ENCODE measurements around the gene ABCA9. TPM values are rescaled to one million over a fixed set of nuclear protein-coding genes. Genes with fewer than 3 reads are reported as not detected.
"Not testable (repeated sequence)": the region's sequence is repeated elsewhere in the genome, so short reads cannot be mapped to it uniquely, and the experiment has no call there.

Gene ABCA9
- polyA plus RNA-seq, 4 donors, result 2.0 to 2.9 (median 2.7) TPM

DNA sequence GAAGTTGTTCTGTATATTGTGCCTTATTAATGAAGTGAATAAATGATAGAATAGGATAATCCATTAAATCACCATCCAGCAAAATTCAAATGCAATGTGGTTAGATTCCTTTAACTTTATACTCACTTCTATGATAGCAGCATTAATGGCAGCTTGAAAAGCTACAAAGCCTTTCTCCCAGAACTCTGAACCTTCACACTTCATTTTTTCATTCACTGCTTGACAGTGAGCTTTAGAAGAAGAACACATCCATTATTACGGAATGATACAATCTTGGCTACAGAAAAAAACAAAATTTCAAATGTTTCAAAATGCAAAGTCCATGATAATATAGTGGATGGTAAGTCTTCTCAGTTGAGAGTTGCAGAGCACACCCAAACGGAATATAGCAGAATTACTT lies 16.4 kb downstream of the ABCA9 start:
- no peak for DNase-seq (ENCODE audit: low read depth in 4 of 4, low spot score in 3 of 4)

DNA sequence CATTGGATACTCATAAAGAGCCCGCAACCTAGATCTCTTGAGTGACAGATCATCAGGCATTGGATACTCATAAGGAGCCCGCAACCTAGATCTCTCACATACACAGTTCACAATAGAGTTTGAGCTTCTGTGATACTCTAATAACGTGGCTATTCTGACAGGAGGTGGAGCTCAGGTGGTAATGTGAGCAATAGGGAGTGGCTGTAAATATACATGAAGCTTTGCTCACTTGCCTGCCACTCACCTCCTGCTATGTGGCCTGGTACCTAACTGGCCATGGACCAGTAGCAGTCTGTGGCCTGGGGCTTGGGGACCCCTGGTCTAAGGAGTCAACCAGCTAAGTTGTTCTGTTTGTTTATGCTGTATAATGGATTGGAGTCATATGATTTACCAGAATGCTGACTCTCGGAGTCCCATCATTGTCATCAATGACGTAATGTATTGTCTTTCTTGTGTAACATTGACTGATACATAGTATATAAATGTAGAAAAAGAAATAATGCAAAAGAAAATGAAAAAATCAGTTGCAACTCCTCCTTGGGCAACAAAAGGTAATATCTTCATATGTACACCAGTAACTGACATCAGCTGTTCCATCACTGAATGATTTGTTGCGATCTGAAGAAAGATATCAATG lies 17.5 kb downstream of the ABCA9 start:
- no peak for DNase-seq (ENCODE audit: low read depth in 4 of 4, low spot score in 3 of 4)

DNA sequence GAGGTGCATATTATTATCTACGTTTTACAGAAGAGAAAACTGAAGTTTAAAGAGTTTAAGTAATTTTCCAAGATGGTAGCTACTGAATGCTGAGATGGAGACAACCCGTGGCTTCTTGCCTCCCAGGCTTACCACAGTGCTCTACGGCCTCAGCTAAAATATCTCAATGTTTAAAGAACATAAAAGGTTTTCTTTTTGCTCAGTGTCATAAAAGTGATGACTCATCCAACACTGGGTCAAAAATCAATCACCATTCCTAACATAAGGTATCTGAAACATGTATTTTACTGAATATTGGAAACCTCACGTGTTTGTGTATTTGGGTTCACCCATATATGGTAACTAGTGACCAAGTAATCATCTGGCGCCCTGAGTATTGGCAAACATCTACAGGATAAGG lies 18.4 kb downstream of the ABCA9 start:
- DNase-seq (ENCODE audit: low read depth in 4 of 4, low spot score in 3 of 4), result no peak

DNA sequence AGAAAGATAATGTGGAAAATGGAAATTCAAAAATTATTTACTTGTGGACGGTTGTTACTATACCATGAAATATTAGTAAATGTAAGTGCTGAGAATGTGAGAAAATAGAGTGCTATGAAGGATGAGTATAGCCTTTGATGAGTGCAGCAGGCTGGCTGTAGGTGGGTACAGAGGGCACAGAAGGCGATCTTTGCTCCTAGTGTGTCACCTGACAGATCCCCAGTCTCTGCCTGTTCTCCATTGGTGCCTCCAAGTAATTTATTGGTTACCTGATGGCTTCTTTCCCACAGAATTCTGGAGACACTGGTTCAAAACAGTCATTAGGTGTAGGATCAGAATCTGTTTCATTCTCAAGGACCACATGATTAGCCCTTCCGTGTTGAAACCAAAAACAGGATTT lies 28.9 kb downstream of the ABCA9 start:
- no peak for DNase-seq (ENCODE audit: low read depth in 4 of 4, low spot score in 3 of 4)

DNA sequence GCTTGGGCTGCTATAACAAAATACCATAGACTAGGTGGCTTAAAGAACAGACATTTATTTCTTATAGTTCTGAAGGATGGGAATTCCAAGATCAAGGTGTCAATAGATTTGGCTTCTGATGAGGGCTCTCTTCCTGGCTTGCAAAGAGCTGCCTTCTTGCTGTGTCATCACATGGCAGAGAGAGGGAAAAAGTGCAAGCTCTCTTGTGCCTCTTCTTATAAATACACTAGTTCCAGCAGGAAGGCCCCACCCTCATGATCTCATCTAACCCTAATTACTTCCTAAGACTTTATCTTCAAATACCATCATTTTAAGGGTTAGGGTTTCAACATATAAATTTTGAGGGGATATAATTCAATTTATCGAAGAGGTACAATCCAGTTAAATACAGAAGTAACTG lies 30.6 kb downstream of the ABCA9 start:
- no peak for DNase-seq (ENCODE audit: low read depth in 4 of 4, low spot score in 3 of 4)

GRCh38 chr17:69018687-69019086 lies 42.0 kb downstream of the ABCA9 start:
- no peak for DNase-seq (ENCODE audit: low read depth in 4 of 4, low spot score in 3 of 4)

DNA sequence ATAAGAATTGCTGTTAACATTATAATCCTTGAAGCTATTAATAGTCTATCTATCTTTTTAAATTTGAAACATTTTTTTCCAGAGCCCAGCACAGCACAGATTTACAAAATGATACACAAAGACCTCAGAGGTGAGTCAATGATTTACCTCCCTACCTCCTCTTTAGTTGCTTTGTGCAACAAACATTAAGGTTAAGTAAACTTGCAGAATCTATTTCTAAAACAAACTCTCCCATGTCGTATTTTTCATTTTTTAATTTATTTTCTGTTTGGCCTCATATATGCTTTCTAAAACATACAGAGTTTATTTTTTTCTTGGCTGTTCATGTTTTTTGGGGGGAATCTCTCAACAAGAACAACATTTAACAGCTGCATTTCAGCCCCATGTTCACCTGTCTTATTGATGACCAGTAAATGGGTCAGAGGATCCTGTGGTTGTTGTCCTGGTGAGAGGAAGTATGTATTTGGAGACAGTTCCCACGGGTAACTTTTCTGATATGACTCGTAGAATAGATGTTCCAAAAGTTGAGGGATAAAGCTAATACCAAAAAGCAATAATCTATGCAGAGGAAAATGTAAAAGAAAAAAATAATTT lies 42.6 kb downstream of the ABCA9 start:
- no peak for DNase-seq (ENCODE audit: low read depth in 4 of 4, low spot score in 3 of 4)

DNA sequence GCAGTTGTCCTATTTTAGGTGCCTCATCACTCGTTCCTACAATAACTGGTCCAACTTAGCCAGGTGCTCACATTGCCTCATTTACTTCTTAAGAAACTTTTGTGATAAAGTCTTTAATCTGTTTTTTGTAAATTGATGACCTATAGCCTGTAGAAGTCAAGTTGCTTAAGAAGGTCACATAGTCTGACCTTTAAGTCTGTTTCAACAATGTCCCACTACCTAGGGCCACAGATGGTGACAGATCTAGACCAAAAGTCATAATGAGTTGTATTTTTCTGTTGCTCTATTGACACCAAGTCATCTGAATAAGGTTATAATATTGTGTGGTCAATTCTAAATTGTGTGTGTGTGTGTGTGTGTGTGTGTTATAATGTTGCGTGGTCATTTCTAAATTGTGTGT lies 45.1 kb downstream of the ABCA9 start:
- no peak for DNase-seq (ENCODE audit: low read depth in 4 of 4, low spot score in 3 of 4)

DNA sequence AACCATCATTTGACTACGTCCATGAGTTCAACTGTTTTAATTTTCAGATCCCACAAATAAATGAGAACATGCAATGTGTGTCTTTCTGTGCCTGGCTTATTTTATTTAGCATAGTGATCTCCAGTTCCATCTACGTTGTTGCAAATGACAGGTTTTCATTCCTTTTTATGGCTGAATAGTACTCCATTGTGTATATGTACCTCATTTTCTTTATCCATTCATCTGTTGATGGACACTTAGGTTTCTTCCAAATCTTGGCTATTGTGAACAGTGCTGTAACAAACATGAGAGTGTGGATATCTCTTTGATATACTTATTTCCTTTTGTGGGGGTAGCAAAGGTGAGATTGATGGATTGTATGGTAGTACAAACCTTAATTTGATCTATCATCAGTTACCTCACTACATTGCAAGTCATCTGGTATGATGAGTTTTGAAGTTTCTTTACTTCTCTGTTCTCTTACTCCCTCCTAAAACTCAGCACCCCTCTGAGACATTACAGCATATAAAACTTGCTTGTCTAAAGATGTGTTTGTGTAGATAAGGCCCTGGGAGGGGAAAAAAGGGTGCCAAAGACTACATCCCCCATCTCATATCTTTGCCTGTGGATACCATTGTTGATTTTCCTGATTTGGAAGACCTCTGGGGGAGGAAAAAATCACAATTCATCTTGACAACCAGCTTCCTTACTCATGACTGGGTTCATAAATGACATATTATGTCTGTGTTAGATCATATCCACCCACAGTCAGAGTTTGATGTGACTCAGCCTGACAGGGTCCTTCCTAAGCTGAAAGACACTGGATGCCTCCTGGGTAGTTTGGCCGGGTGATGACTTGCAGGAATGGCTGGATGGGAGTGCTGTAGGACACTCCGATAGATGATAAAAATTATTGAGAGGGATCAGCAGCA lies 47.6 kb downstream of the ABCA9 start:
- no peak for DNase-seq (ENCODE audit: low read depth in 4 of 4, low spot score in 3 of 4)

- DNase-seq (ENCODE audit: low read depth in 4 of 4, low spot score in 3 of 4), result no peak
Observed at GRCh38 chr17:69009930-69010329, 50.8 kb downstream of the ABCA9 start.

DNA sequence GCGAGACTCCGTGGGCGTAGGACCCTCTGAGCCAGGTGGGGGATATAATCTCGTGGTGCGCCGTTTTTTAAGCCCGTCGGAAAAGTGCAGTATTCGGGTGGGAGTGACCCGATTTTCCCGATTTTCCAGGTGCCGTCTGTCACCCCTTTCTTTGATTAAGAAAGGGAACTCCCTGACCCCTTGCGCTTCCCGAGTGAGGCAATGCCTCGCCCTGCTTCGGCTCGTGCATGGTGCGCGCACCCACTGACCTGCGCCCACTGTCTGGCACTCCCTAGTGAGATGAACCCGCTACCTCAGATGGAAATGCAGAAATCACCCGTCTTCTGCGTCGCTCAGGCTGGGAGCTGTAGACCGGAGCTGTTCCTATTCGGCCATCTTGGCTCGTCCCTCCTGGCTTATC lies 56.0 kb downstream of the ABCA9 start:
- DNase-seq (ENCODE audit: low read depth in 4 of 4, low spot score in 3 of 4), result not testable (repeated sequence)

DNA sequence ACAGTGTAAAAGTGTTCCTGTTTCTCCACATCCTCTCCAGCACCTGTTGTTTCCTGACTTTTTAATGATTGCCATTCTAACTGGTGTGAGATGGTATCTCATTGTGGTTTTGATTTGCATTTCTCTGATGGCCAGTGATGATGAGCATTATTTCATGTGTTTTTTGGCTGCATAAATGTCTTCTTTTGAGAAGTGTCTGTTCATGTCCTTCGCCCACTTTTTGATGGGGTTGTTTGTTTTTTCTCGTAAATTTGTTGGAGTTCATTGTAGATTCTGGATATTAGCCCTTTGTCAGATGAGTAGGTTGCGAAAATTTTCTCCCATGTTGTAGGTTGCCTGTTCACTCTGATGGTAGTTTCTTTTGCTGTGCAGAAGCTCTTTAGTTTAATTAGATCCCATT lies 61.0 kb downstream of the ABCA9 start:
- DNase-seq (ENCODE audit: low read depth in 4 of 4, low spot score in 3 of 4), result not testable (repeated sequence)

DNA sequence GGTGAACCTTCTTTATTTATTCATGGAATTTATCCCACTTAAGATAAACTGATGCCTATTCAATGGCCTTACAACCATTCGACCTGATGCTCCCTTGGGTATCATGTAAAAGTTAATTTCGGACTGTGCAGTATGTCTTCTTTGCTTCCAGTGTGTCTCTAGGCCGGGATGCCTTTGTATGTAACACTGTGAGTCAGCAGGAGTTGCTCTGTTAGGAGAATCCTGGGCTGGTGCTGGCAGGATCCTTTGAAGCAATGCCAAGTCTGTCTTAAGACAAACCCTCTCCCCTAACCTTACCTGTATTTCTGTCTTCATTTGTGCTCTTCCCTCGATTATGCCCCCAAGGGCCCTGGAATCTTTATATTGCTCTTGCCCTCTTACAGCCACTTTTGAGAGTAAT lies 67.6 kb downstream of the ABCA9 start:
- no peak for DNase-seq (ENCODE audit: low read depth in 4 of 4, low spot score in 3 of 4)

DNA sequence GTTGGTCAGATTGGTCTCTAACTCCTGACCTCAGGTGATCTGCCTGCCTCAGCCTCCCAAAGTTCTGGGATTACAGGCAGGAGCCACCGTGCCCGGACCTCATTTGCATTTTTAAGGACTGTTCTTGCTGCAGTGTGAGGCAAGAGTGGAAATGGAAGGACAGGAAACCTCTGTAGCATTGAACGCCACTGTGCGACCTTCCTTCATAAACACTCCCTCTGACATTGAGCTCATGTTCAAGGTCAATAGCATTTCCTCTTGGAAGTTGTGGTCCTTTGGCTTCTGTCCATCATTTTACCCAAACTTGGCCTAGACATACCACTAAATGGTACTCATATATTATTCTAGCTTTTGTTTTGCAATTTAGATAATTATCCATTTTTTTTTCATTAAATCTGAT lies 72.8 kb downstream of the ABCA9 start:
- no peak for DNase-seq (ENCODE audit: low read depth in 4 of 4, low spot score in 3 of 4)

- DNase-seq (ENCODE audit: low read depth in 4 of 4, low spot score in 3 of 4), result peak in 3 of 4 donors; percentile 22 to 41 (median 35)
Observed at GRCh38 chr17:68981288-68981687, 79.4 kb downstream of the ABCA9 start.

DNA sequence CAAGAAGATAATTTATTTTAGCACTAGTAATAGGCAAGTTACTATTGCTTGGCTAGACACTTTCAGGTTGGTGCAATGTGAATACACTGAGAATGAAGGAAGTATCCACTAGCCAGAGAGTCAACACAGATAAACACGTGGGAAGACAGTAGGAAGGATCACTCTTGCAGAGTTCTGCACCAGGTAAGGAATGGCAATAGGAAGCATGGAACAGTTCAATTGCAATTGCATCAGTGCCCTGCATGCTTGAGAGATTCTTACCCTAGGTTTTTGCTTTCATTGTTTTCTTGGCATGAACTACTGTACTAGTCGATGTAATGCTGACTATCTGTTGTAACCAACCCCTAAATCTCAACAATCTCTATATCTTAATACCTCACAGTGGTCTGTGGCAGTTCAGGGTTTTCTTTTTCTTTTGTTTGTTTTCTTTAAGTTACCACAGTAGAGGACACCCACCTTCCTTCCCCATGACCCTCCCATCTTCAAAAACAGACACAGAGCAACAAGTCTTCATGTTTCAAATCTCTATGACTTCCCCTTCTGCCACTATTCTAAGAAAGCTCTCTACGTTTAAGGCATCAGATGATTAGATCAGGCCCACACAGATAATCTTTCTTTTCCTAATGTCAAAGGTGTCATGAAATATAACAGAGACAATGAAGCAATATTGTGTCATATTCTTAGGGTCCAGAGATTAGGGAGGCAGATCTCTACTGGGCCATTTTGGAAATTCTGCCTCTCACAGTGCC lies 87.5 kb downstream of the ABCA9 start:
- no peak for DNase-seq (ENCODE audit: low read depth in 4 of 4, low spot score in 3 of 4)

- no peak for DNase-seq (ENCODE audit: low read depth in 4 of 4, low spot score in 3 of 4)
Observed at GRCh38 chr17:68972119-68972704, 88.5 kb downstream of the ABCA9 start.

DNA sequence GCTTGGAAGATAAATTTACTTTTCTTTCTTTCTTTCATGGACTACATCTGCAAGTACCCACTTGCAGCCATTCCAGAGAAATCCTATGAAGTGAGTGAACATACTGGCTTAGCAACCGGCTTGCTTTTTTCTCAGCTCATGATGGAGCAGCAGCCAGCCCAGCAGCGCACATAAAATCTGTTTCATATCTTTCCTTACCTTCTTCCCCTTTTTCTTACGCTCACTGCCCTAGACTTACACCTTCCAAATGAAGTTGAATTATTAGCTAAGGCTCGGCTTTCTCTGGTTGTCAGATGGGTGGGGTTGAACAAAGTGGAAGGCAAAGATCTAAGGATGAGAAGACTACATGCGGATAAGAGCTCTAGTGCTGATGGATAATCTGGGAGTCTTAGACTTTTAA lies 91.6 kb downstream of the ABCA9 start:
- no peak for DNase-seq (ENCODE audit: low read depth in 4 of 4, low spot score in 3 of 4)

DNA sequence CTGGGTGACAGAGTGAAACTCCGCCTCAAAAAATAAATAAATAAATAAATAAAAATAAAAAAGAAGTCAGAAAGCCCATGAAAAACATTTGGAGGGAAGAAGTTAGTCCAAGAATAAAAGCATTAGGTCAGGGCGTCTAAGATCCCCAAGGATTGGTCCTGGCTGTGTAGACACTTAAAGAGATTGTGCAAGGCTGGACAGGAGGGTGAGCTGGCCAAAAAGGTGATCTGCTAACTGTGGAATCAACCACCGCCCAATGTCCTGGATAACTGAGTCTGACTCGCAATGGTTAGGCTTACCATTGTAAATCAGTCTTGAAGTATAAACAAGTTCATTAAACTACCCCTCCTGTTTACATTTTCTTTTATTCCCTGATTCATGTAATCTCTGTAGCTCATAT lies 96.8 kb downstream of the ABCA9 start:
- no peak for DNase-seq (ENCODE audit: low read depth in 4 of 4, low spot score in 3 of 4)

DNA sequence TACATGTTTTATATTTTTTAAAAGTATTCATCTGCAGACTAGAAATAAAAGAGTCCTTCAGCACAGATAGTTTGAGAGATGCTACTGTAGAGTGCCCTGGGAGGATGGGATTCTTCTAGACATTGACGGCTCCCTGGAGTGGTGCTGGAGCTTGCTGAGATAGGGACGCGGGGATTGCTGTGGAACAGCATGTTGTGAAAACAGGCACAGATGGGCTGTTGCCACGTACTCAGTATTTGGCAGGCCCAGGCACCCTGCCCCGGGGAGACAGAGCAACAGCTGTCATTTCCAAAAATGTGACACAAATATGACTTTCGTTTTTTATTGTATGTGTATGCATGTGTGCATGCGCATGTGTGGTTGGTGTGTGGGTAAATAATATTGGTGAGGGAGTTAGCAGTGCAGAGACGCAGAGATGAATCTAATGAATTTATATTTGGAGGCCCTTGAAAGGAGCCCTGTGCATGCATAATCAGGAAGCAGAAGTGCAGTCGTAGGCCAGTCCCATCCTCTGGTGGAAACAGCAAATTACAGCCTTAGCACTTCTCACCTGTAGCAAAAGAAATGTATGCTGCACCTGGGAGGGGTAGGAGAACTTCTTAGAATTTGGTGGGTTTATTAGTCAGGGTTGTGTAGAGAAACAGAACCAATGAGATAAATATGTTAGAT lies 99.4 kb downstream of the ABCA9 start:
- DNase-seq (ENCODE audit: low read depth in 4 of 4, low spot score in 3 of 4), result no peak

Measured in right renal pelvis (tissue), 4 donors.